ENCODE measurements around the gene CREB3L1.

The CREB3L1 gene

GRCh38 chr11:46275964-46276641 lies 1.4 kb upstream of the CREB3L1 start:
- TF ChIP-seq CTCF (IDR thresholded peaks at IDR 0.05; ENCODE audit: borderline replicate concordance, insufficient read depth, low read depth, low read length) = no peak
- H3K4me3 ChIP-seq (ENCODE audit: low read depth, low read length) = no peak overlapping the region

GRCh38 chr11:46277313-46277621 lies 195 bp upstream of the CREB3L1 start:
- peak overlapping the region; percentile 55 for H3K4me3 ChIP-seq (ENCODE audit: low read depth, low read length)

GRCh38 chr11:46278387-46279125 lies 1.1 kb downstream of the CREB3L1 start:
- peak; percentile 74 for TF ChIP-seq CTCF (IDR thresholded peaks at IDR 0.05; ENCODE audit: borderline replicate concordance, insufficient read depth, low read depth, low read length)
- peak overlapping the region; percentile 55 for H3K4me3 ChIP-seq (ENCODE audit: low read depth, low read length)

More at GRCh38 chr11:46277313-46277621, 195 bp upstream of the CREB3L1 start:
- no peak for TF ChIP-seq CTCF (IDR thresholded peaks at IDR 0.05; ENCODE audit: borderline replicate concordance, insufficient read depth, low read depth, low read length)

GRCh38 chr11:46279126-46280099 lies 2.0 kb downstream of the CREB3L1 start:
- no peak overlapping the region for H3K4me3 ChIP-seq (ENCODE audit: low read depth, low read length)
- TF ChIP-seq CTCF (IDR thresholded peaks at IDR 0.05; ENCODE audit: borderline replicate concordance, insufficient read depth, low read depth, low read length) = no peak

- TF ChIP-seq CTCF (IDR thresholded peaks at IDR 0.05; ENCODE audit: borderline replicate concordance, insufficient read depth, low read depth, low read length) = no peak
- H3K4me3 ChIP-seq (ENCODE audit: low read depth, low read length) = no peak overlapping the region
Measured at GRCh38 chr11:46280706-46281105, 3.2 kb downstream of the CREB3L1 start.

- H3K4me3 ChIP-seq (ENCODE audit: low read depth, low read length) = no peak overlapping the region
Measured at GRCh38 chr11:46281371-46281831, 3.9 kb downstream of the CREB3L1 start.

More at GRCh38 chr11:46281371-46281831, 3.9 kb downstream of the CREB3L1 start:
- TF ChIP-seq CTCF (IDR thresholded peaks at IDR 0.05; ENCODE audit: borderline replicate concordance, insufficient read depth, low read depth, low read length) = no peak
